K562 (cell line): ENCODE data around the gene ZDHHC14. TPM values are rescaled to one million over a fixed set of nuclear protein-coding genes. Genes with fewer than 3 reads are reported as not detected.

Source experiments
- ARHGAP35 ChIP-seq: fragments of 450-650 bp; IDR thresholded peaks from 2 replicates; pipeline ENCODE4 v1.6.1; 2018; ENCODE audit not compliant: partially characterized antibody
- BCOR ChIP-seq: fragments of 450-650 bp; IDR thresholded peaks from 2 replicates; pipeline ENCODE4 v1.6.1; 2016
- BMI1 ChIP-seq: fragments of 150-350 bp; IDR thresholded peaks from 2 replicates; pipeline ENCODE4 v1.6.1; 2014; ENCODE audit warnings: low read length
- CHD2 ChIP-seq: IDR thresholded peaks from 2 replicates; pipeline ENCODE4 v1.6.1; 2011; ENCODE audit warnings: low read depth, low read length
- CXXC5 ChIP-seq: fragments of 250-450 bp; sonication (Bioruptor Pico); IDR thresholded peaks from 2 replicates; pipeline ENCODE4 v1.8.0; 2022; ENCODE audit warnings: inconsistent platforms, mild to moderate bottlenecking, moderate library complexity
- DPF2 ChIP-seq: fragments of 450-650 bp; IDR thresholded peaks from 2 replicates; pipeline ENCODE4 v1.6.1; 2016
- FOXJ2 ChIP-seq: fragments of 200-800 bp; sonication (Bioruptor generic); IDR thresholded peaks from 2 replicates; pipeline ENCODE4 v1.6.1; 2016; ENCODE audit warnings: missing genetic modification characterization, missing compliant biosample characterization
- GATA2 ChIP-seq: sonication (generic); formaldehyde crosslinking; IDR thresholded peaks from 2 replicates; pipeline ENCODE4 v1.4.0; 2020; ENCODE audit warnings: mild to moderate bottlenecking, missing genetic modification reagents
- MAZ ChIP-seq, 2 experiments: fragments of 450-650 bp in 1 of 2; sonication (generic) in 1 of 2; formaldehyde crosslinking; IDR thresholded peaks in 1 of 2; conservative IDR thresholded peaks in 1 of 2; 2 replicates each; pipeline versions ENCODE4 v1.4.0 to v1.5.0; 2020; ENCODE audit warnings: mild to moderate bottlenecking in 1 of 2, missing genetic modification reagents in 1 of 2
- MBD2 ChIP-seq: sonication (generic); IDR thresholded peaks from 2 replicates; pipeline ENCODE4 v1.6.1; 2016; ENCODE audit warnings: low read depth, borderline replicate concordance
- MCM7 ChIP-seq, 2 experiments: fragments of 450-650 bp; IDR thresholded peaks; 2 replicates each; pipeline ENCODE4 v1.6.1; 2016 to 2018
- MECOM ChIP-seq: fragments of 250-450 bp; sonication (Bioruptor Pico); IDR thresholded peaks from 2 replicates; pipeline ENCODE4 v1.8.0; 2022; ENCODE audit warnings: inconsistent platforms
- RCOR1 ChIP-seq, 2 experiments: IDR thresholded peaks; 2 replicates each; pipeline ENCODE4 v1.6.1; 2012; ENCODE audit warnings: low read depth in 2 of 2, low read length in 2 of 2, borderline replicate concordance in 1 of 2, improper control_type of control experiment in 1 of 2
- SMC3 ChIP-seq: conservative IDR thresholded peaks from 2 replicates; pipeline ENCODE4 v1.6.1; 2011; ENCODE audit warnings: low read depth, low read length, improper control_type of control experiment; ENCODE audit not compliant: insufficient read depth
- SPI1 ChIP-seq: IDR thresholded peaks from 2 replicates; pipeline ENCODE4 v1.6.1; 2011; ENCODE audit warnings: low read depth, low read length, control low read depth, borderline replicate concordance
- STAG1 ChIP-seq: sonication (generic); formaldehyde crosslinking; IDR thresholded peaks from 2 replicates; pipeline ENCODE4 v1.5.0; 2020; ENCODE audit warnings: missing genetic modification reagents, borderline replicate concordance
- XRCC5 ChIP-seq: fragments of 200-400 bp; formaldehyde crosslinking; IDR thresholded peaks from 2 replicates; pipeline ENCODE4 v1.6.1; 2017; ENCODE audit warnings: low read depth, mild to moderate bottlenecking, low read length
- ZNF507 ChIP-seq: conservative IDR thresholded peaks from 2 replicates; pipeline ENCODE4 v1.6.1; 2017; ENCODE audit warnings: missing genetic modification characterization, missing compliant biosample characterization
- polyA plus RNA-seq, 8 experiments: library from polyadenylated mRNA; depleted of rRNA in 4 of 8; stranded (reverse) in 5 of 8; unstranded in 3 of 8; fragments of >200 nt; fragmentation: Nextera tagmentation in 2 of 8; fragmentation: Illumina TruSeq in 1 of 8; extraction: Ambion mirVana in 2 of 8; extraction: Trizol in 1 of 8; gene quantifications; 2 replicates each; pipeline versions ENCODE4 v1.2.1 to v1.2.3, GENCODE V29; 2011 to 2014; ENCODE audit warnings: inconsistent platforms in 1 of 8, missing spikeins in 1 of 8
- total RNA-seq, 7 experiments: library from RNA; depleted of rRNA in 6 of 7; stranded (reverse); fragments of >200 nt in 6 of 7; fragmentation: Illumina TruSeq in 2 of 7; extraction: Trizol in 2 of 7; gene quantifications; 2 replicates each; pipeline versions ENCODE4 v1.2.1 to v1.2.3, GENCODE V29; 2011 to 2021; ENCODE audit warnings: low replicate concordance in 1 of 7
- TF ChIP-seq, protein P1 (sequence below): fragments of 250-450 bp; sonication (Bioruptor Pico); IDR thresholded peaks from 2 replicates; pipeline ENCODE4 v1.4.0; 2020
- TF ChIP-seq, protein P2 (sequence below): fragments of 450-650 bp; IDR thresholded peaks from 2 replicates; pipeline ENCODE4 v1.6.1; 2016; ENCODE audit warnings: low read depth, mild to moderate bottlenecking, moderate library complexity
- TF ChIP-seq, protein P3 (sequence below): fragments of 250-450 bp; sonication (Bioruptor Pico); IDR thresholded peaks from 2 replicates; pipeline ENCODE4 v1.8.0; 2022; ENCODE audit warnings: moderate library complexity, mild to moderate bottlenecking, inconsistent platforms

ZDHHC14 gene
- total and polyA plus RNA-seq, 9 of the 15 experiments (the other 6 are each of a cell fraction or from before 2014, with no cell fraction given) = 0.92 to 23.1 (median 13.8) TPM

DNA sequence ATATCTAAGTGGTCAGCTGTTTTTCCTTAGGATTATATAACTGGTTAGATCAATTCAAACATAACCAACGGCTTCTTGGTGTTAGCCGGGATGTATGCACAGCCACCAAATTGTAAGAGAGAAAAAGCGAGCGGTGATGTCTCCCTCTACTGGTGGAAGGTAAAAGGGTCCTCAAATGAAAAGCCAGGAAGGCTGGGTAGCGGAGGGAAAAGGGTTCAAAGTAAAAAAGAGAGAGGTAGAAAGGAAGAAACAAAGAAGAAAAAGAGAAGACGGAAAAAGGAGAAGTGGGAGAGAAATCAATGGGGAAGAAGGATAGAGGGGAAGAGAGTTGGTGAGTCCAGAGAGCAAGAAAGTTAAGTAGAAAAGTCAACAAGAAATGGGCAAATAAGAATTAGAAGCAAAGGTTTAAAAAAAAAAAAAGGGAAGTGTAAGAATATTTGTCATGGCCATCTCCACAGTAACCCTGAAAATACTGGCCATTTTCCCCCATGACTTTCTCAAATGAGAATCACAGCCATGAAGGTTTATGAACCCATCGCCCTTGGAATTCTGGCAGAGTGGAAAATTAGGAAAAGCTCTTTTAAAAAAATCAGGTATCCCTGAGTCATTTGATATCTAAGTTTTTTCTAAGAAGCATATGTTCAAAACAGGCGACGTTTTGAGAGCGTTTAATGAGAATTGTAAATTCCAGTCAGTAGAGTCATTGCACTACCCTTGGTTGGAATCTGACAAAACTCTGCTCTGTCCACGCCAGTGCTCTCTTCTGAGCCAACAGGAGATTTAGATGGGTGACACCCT lies 286.4 kb downstream of the ZDHHC14 start (continued):
- TF ChIP-seq, protein P1, sequence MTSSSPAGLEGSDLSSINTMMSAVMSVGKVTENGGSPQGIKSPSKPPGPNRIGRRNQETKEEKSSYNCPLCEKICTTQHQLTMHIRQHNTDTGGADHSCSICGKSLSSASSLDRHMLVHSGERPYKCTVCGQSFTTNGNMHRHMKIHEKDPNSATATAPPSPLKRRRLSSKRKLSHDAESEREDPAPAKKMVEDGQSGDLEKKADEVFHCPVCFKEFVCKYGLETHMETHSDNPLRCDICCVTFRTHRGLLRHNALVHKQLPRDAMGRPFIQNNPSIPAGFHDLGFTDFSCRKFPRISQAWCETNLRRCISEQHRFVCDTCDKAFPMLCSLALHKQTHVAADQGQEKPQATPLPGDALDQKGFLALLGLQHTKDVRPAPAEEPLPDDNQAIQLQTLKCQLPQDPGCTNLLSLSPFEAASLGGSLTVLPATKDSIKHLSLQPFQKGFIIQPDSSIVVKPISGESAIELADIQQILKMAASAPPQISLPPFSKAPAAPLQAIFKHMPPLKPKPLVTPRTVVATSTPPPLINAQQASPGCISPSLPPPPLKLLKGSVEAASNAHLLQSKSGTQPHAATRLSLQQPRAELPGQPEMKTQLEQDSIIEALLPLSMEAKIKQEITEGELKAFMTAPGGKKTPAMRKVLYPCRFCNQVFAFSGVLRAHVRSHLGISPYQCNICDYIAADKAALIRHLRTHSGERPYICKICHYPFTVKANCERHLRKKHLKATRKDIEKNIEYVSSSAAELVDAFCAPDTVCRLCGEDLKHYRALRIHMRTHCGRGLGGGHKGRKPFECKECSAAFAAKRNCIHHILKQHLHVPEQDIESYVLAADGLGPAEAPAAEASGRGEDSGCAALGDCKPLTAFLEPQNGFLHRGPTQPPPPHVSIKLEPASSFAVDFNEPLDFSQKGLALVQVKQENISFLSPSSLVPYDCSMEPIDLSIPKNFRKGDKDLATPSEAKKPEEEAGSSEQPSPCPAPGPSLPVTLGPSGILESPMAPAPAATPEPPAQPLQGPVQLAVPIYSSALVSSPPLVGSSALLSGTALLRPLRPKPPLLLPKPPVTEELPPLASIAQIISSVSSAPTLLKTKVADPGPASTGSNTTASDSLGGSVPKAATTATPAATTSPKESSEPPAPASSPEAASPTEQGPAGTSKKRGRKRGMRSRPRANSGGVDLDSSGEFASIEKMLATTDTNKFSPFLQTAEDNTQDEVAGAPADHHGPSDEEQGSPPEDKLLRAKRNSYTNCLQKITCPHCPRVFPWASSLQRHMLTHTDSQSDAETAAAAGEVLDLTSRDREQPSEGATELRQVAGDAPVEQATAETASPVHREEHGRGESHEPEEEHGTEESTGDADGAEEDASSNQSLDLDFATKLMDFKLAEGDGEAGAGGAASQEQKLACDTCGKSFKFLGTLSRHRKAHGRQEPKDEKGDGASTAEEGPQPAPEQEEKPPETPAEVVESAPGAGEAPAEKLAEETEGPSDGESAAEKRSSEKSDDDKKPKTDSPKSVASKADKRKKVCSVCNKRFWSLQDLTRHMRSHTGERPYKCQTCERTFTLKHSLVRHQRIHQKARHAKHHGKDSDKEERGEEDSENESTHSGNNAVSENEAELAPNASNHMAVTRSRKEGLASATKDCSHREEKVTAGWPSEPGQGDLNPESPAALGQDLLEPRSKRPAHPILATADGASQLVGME (CRISPR knock-in tag) = 0 out of 2 replicates have a peak, but pooled peaks have one; percentile 11
- TF ChIP-seq CXXC5 (CRISPR knock-in tag) (no peak), ZNF507 (tag) (no peak), DPF2 (peak; percentile 70), SPI1 (peak; percentile 80), XRCC5 (peak; percentile 49; the same call in 1 of the 2 replicates), GATA2 (CRISPR knock-in tag) (no peak), ARHGAP35 (peak; percentile 68), MAZ (CRISPR knock-in tag; conservative IDR thresholded peaks at IDR 0.05 in 1 of 2, IDR thresholded peaks at IDR 0.05 in 1 of 2) (peak in 1 of 2 experiments; percentile 55; a peak in 2 of 4 replicates), MECOM (CRISPR knock-in tag) (no peak), SMC3 (peak; percentile 90), RCOR1 (IDR thresholded peaks at IDR 0.05; ENCODE audit: borderline replicate concordance in 1 of 2, low read depth in 2 of 2, low read length in 2 of 2) (peak in 1 of 2 experiments; percentile 48; a peak in 1 of 4 replicates), MBD2 (no peak), MCM7 (IDR thresholded peaks at IDR 0.05) (no peak; a peak in 1 of 4 replicates), STAG1 (CRISPR knock-in tag) (peak; percentile 25; the same call in 1 of the 2 replicates), FOXJ2 (tag) (0 out of 2 replicates have a peak, but pooled peaks have one; percentile 28), BCOR (peak; percentile 62; the same call in 1 of the 2 replicates), CHD2 (no peak), BMI1 (0 out of 2 replicates have a peak, but pooled peaks have one; percentile 29)
- TF ChIP-seq, protein P2, sequence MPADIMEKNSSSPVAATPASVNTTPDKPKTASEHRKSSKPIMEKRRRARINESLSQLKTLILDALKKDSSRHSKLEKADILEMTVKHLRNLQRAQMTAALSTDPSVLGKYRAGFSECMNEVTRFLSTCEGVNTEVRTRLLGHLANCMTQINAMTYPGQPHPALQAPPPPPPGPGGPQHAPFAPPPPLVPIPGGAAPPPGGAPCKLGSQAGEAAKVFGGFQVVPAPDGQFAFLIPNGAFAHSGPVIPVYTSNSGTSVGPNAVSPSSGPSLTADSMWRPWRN = peak; percentile 13; the same call in 1 of the 2 replicates
- TF ChIP-seq, protein P3, sequence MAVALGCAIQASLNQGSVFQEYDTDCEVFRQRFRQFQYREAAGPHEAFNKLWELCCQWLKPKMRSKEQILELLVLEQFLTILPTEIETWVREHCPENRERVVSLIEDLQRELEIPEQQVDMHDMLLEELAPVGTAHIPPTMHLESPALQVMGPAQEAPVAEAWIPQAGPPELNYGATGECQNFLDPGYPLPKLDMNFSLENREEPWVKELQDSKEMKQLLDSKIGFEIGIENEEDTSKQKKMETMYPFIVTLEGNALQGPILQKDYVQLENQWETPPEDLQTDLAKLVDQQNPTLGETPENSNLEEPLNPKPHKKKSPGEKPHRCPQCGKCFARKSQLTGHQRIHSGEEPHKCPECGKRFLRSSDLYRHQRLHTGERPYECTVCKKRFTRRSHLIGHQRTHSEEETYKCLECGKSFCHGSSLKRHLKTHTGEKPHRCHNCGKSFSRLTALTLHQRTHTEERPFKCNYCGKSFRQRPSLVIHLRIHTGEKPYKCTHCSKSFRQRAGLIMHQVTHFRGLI (CRISPR knock-in tag) = 0 out of 2 replicates have a peak, but pooled peaks have one; percentile 7
